Adrenal gland (tissue), 12 donors: ENCODE results near the gene ALG9. TPM values are rescaled to one million over a fixed set of nuclear protein-coding genes. Genes with fewer than 3 reads are reported as not detected.
A peak's percentile ranks its signal among the peaks of the same experiment; 100 is the strongest.

Experiments
- DNase-seq, 7 donors: peaks; one replicate each; pipeline ENCODE4 v3.0.0-alpha.2; 2019 to 2020
- H3K27ac ChIP-seq, 5 donors: fragments of 200-600 bp; sonication (generic) in 4 of 5; 1 replicate in 3 of 5; 2 replicates in 2 of 5; pipeline versions ENCODE4 v1.5.1 to v1.8.0; 2016 to 2020; ENCODE audit warnings: mild to moderate bottlenecking in 1 of 5
- H3K27me3 ChIP-seq: fragments of 200-600 bp; 2 replicates; pipeline ENCODE4 v1.8.0; 2021
- H3K36me3 ChIP-seq, 2 donors: fragments of 200-600 bp; replicated peaks in 1 of 2; 1 replicate in 1 of 2; 2 replicates in 1 of 2; pipeline versions ENCODE4 v1.5.1 to v1.8.0; 2018 to 2022
- H3K4me1 ChIP-seq, 2 donors: fragments of 200-600 bp; replicated peaks in 1 of 2; 1 replicate in 1 of 2; 2 replicates in 1 of 2; pipeline versions ENCODE4 v1.5.1 to v1.8.0; 2018 to 2021
- H3K4me3 ChIP-seq, 4 donors: fragments of 200-600 bp; sonication (generic) in 3 of 4; one replicate each; pipeline ENCODE4 v1.5.1; 2016 to 2018
- H3K9me3 ChIP-seq, 3 donors: fragments of 200-600 bp; sonication (generic) in 1 of 3; replicated peaks in 1 of 3; 1 replicate in 2 of 3; 2 replicates in 1 of 3; pipeline versions ENCODE4 v1.5.1 to v1.8.0; 2016 to 2021
- CTCF ChIP-seq, 6 experiments: fragments of 450-650 bp in 4 of 6; fragments of 200-600 bp in 2 of 6; sonication (generic) in 1 of 6; IDR thresholded peaks; 1 replicate in 5 of 6; 2 replicates in 1 of 6; pipeline versions ENCODE4 v1.5.1 to v1.8.0; 2016 to 2021; ENCODE audit warnings: antibody characterized with exemption in 6 of 6, mild to moderate bottlenecking in 2 of 6, moderate library complexity in 1 of 6
- POLR2A ChIP-seq, 2 donors: fragments of 450-650 bp; IDR thresholded peaks; one replicate each; pipeline ENCODE4 v1.6.1; 2017; ENCODE audit warnings: antibody characterized with exemption in 2 of 2, mild to moderate bottlenecking in 2 of 2, moderate library complexity in 1 of 2
- WGBS, 4 donors: extraction: QIAGEN DNeasy Blood & Tissue Kit in 2 of 4; methylation state at CpG; one replicate each; pipeline versions ENCODE4 v1.1.5 to v1.1.7; 2013 to 2017; 5-methylcytosine and 5-hydroxymethylcytosine counted together
- intact Hi-C, 2 donors: fragments of 100-400 bp; cut with DNase I; formaldehyde crosslinking; loops; one replicate each; pipeline versions ENCODE4 v1.14.1 to v1.15.0; 2022 to 2023
- polyA plus RNA-seq, 3 donors: library from polyadenylated mRNA; stranded (reverse); fragments of 200-250 nt in 2 of 3; fragments of 350-450 nt in 1 of 3; fragmentation: Illumina TruSeq in 1 of 3; extraction: RNeasy Lipid Tissue Mini Kit (QIAGEN cat#74804) in 1 of 3; gene quantifications; one replicate each; pipeline ENCODE4 v1.2.3, GENCODE V29; 2013 to 2014
- small RNA-seq, 2 donors: library from RNA; depleted of rRNA; stranded (forward); fragments of <200 nt; gene quantifications; one replicate each; pipeline ENCODE3, GENCODE V24; 2016
- total RNA-seq, 9 donors: library from RNA; depleted of rRNA in 4 of 9; stranded (reverse); fragments of >200 nt in 4 of 9; fragments of 120-200 nt in 1 of 9; fragmentation: NEBNext Ultra II Directional in 1 of 9; extraction: Animal tissue kit (Norgen Biotek cat#: 25700) in 1 of 9; gene quantifications; one replicate each; pipeline versions ENCODE4 v1.1.0 to v1.2.4, GENCODE V29; 2013 to 2023
- donor health status: healthy with polysubstance abuse.
- donor health status: Bipolar disorder and iron deficiency.
- donor health status: DM: yes; HTN: yes; CAD: no.
- donor health status: DM: no; HTN: no; CAD: no.
- donor health status: DM: no; HTN: no; CAD: no.
- donor health status: DM: yes; HTN: yes; CAD: no.

ALG9 gene
- total and polyA plus RNA-seq, 12 donors, result 23.6 to 53.6 (median 31.2) TPM

- H3K4me1 ChIP-seq, result peaks cover 47 to 62% of the 10 kb centered on the region in 2 donors
- intact Hi-C loops, result no loop called here
- no peaks in the 10 kb centered on the region for H3K27me3 ChIP-seq
- peak in 2 of 7 donors; percentile 49 to 81 for DNase-seq
- 51 to 66% (median 58%) methylated on average over 12 to 14 of the region's 14 CpGs for WGBS, 4 donors
- peaks cover 0 to 20% of the 10 kb centered on the region in 2 donors for H3K36me3 ChIP-seq
- H3K9me3 ChIP-seq, result no peaks in the 10 kb centered on the region
- H3K27ac ChIP-seq, result peak overlapping the region; percentile 10 to 99 (median 93)
- H3K4me3 ChIP-seq, result no peak overlapping the region
- peak in 1 of 2 donors; percentile 5 for TF ChIP-seq POLR2A (IDR thresholded peaks at IDR 0.05)
- no peak for TF ChIP-seq CTCF (IDR thresholded peaks at IDR 0.05)
Observed at GRCh38 chr11:111737444-111738210, 133.8 kb downstream of the ALG9 start.

DNA sequence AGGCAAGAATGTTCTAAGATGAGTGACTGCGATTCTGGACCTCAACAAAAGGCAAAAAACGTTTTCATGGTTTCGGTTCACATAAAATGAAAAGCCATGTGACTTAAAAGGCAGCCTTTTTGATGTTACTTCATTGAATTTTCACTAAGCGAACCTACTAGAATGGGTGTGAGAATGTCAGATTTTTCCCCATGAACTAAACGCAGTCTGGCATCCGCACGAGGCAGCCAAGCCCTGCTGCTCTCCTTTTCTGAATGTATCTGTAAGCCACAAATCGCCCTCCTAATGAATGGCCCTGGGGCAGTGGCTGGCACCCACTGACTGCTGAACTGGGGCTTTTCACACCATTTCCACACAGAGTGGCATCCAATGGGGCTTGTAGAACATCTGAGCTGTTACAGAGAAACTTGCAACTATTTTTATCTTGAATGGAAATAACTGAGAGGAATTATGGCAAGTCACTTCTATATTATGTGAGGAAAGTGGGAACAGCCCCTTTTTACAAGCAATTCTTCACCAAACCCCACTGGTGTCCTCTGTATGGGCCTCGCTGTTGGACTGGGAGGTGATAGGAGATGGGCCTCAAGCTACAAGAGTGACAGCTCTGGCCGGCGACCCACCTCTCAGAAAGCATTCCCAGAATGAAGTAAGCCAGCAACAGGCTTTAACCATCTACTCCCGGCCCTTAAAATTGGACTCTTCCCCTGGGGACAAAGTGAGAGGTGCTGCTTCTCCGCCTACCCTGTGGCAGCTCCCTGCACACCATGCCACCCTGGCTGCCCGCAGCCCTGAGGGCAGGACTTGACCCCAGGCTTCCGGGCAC is 134.5 kb downstream of the ALG9 start:
- Histone ChIP-seq H3K27me3 (no peaks in the 10 kb centered on the region), H3K4me3 (no peak overlapping the region), H3K36me3 (peaks cover 0 to 14% of the 10 kb centered on the region in 2 donors), H3K4me1 (peaks cover 48 to 70% of the 10 kb centered on the region in 2 donors), H3K27ac (peak overlapping the region; percentile 10 to 99 (median 93)), H3K9me3 (no peaks in the 10 kb centered on the region)
- 80 to 83% (median 82%) methylated on average over 14 to 15 of the region's 15 CpGs for WGBS, 4 donors
- no peak for DNase-seq
- no peak for TF ChIP-seq POLR2A (IDR thresholded peaks at IDR 0.05)
- TF ChIP-seq CTCF (IDR thresholded peaks at IDR 0.05), result no peak
- intact Hi-C loops, result no loop called here

Small RNA genes lying within 50 kb of the gene (small RNA-seq; reads per million reads assigned to genes)
- gene GNG5P3 (0 reads per million in 2 donors), gene RPL37AP8 (0.12 to 0.17 reads per million in 2 donors)

Other genes with a start within 250 kb of the ALG9 start
- 10 to 100 TPM; 16.8 to 58.1 (median 33.4) TPM for gene PPP2R1B, start 105.2 kb downstream of the ALG9 start, total RNA-seq
- 10 to 100 TPM; 10.3 to 37.7 (median 12.8) TPM for gene PPP2R1B, start 105.2 kb downstream of the ALG9 start, polyA plus RNA-seq
- gene FDXACB1, start 7.6 kb upstream of the ALG9 start, total RNA-seq, result 1 to 10 TPM; 2.3 to 6.3 (median 3.9) TPM
- 1 to 10 TPM; 2.6 to 4.2 (median 3.5) TPM for gene FDXACB1, start 7.6 kb upstream of the ALG9 start, polyA plus RNA-seq
- gene CFAP68, start 8.0 kb upstream of the ALG9 start, total RNA-seq, result 10 to 100 TPM; 26.6 to 60.7 (median 37.3) TPM
- 10 to 100 TPM; 46.5 to 80.4 (median 59.6) TPM for gene CFAP68, start 8.0 kb upstream of the ALG9 start, polyA plus RNA-seq
- gene CRYAB, start 40.2 kb upstream of the ALG9 start, total RNA-seq, result 10 to 100 TPM in 8 of 9 donors, 1 to 10 TPM in 1; 6.8 to 87.7 (median 52.3) TPM
- 100 to 1,000 TPM in 1 of 3 donors, 10 to 100 TPM in 2; 77.8 to 108 (median 99.0) TPM for gene CRYAB, start 40.2 kb upstream of the ALG9 start, polyA plus RNA-seq
- gene HSPB2, start 41.2 kb upstream of the ALG9 start, total RNA-seq, result 1 to 10 TPM in 4 of 9 donors, under 1 TPM in 3, not detected in 2; 0.55 to 2.3 (median 1.2) TPM
- gene HSPB2, start 41.2 kb upstream of the ALG9 start, polyA plus RNA-seq, result 1 to 10 TPM in 2 of 3 donors, under 1 TPM in 1; 0.51 to 6.1 (median 3.9) TPM
- gene C11orf52, start 47.3 kb upstream of the ALG9 start, total RNA-seq, result 1 to 10 TPM in 5 of 9 donors, under 1 TPM in 2, not detected in 2; 0.53 to 4.2 (median 2.5) TPM
- gene C11orf52, start 47.3 kb upstream of the ALG9 start, polyA plus RNA-seq, result 1 to 10 TPM in 2 of 3 donors, under 1 TPM in 1; 0.68 to 1.9 (median 1.7) TPM
- 10 to 100 TPM; 14.8 to 56.0 (median 46.5) TPM for gene DIXDC1, start 65.8 kb upstream of the ALG9 start, total RNA-seq
- 10 to 100 TPM in 2 of 3 donors, 1 to 10 TPM in 1; 7.9 to 30.1 (median 11.5) TPM for gene DIXDC1, start 65.8 kb upstream of the ALG9 start, polyA plus RNA-seq
- gene DLAT, start 153.8 kb upstream of the ALG9 start, total RNA-seq, result 10 to 100 TPM; 18.9 to 95.1 (median 28.7) TPM
- 10 to 100 TPM in 1 of 3 donors, 1 to 10 TPM in 2; 7.6 to 75.3 (median 8.1) TPM for gene DLAT, start 153.8 kb upstream of the ALG9 start, polyA plus RNA-seq
- 1 to 10 TPM in 8 of 9 donors, under 1 TPM in 1; 0.91 to 3.7 (median 2.3) TPM for gene PIH1D2, start 202.4 kb upstream of the ALG9 start, total RNA-seq
- 1 to 10 TPM; 2.1 to 3.3 (median 2.2) TPM for gene PIH1D2, start 202.4 kb upstream of the ALG9 start, polyA plus RNA-seq
- 10 to 100 TPM in 8 of 9 donors, 1 to 10 TPM in 1; 9.8 to 40.5 (median 17.1) TPM for gene NKAPD1, start 202.7 kb upstream of the ALG9 start, total RNA-seq
- 10 to 100 TPM in 2 of 3 donors, 1 to 10 TPM in 1; 9.8 to 34.5 (median 10.3) TPM for gene NKAPD1, start 202.7 kb upstream of the ALG9 start, polyA plus RNA-seq
- gene TIMM8B, start 215.2 kb upstream of the ALG9 start, total RNA-seq, result 100 to 1,000 TPM in 2 of 9 donors, 10 to 100 TPM in 7; 23.8 to 304 (median 67.0) TPM
- gene TIMM8B, start 215.2 kb upstream of the ALG9 start, polyA plus RNA-seq, result 100 to 1,000 TPM in 2 of 3 donors, 10 to 100 TPM in 1; 77.8 to 145 (median 117) TPM
- 100 to 1,000 TPM in 8 of 9 donors, 10 to 100 TPM in 1; 66.8 to 149 (median 119) TPM for gene SDHD, start 215.3 kb upstream of the ALG9 start, total RNA-seq
- 100 to 1,000 TPM in 1 of 3 donors, 10 to 100 TPM in 2; 47.6 to 128 (median 65.0) TPM for gene SDHD, start 215.3 kb upstream of the ALG9 start, polyA plus RNA-seq